Measurements from ENCODE around the gene PRKN. TPM values are rescaled to one million over a fixed set of nuclear protein-coding genes. Genes with fewer than 3 reads are reported as not detected.

The PRKN gene
- total and polyA plus RNA-seq, 9 donors = 3.0 to 15.0 (median 9.2) TPM

DNA sequence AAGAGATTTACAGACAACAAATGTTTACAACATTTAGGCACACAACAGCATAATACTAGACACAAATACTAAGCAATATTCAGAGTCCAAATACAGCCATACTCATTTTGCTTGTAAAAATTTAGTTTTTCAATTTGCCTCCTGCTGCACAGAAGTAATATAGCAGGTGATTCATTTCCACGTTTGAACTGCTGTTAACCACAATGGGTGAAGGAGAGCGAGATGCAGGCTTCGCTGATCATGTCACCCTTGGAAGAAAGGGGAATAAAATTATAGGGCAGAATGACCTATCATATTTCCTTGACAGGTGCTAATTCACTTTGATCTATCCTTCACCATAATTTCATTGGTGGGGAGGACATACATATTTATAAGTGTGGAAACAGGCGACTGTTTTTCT is 809.9 kb downstream of the PRKN start:
- no peaks in the 10 kb centered on the region for H3K4me1 ChIP-seq (ENCODE audit: insufficient read depth)
- intact Hi-C loops (cut with DNase I) = no loop called here
- TF ChIP-seq POLR2A (IDR thresholded peaks at IDR 0.05) (no peak), EP300 (IDR thresholded peaks at IDR 0.05) (no peak)
- TF ChIP-seq, protein P1, sequence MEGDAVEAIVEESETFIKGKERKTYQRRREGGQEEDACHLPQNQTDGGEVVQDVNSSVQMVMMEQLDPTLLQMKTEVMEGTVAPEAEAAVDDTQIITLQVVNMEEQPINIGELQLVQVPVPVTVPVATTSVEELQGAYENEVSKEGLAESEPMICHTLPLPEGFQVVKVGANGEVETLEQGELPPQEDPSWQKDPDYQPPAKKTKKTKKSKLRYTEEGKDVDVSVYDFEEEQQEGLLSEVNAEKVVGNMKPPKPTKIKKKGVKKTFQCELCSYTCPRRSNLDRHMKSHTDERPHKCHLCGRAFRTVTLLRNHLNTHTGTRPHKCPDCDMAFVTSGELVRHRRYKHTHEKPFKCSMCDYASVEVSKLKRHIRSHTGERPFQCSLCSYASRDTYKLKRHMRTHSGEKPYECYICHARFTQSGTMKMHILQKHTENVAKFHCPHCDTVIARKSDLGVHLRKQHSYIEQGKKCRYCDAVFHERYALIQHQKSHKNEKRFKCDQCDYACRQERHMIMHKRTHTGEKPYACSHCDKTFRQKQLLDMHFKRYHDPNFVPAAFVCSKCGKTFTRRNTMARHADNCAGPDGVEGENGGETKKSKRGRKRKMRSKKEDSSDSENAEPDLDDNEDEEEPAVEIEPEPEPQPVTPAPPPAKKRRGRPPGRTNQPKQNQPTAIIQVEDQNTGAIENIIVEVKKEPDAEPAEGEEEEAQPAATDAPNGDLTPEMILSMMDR (IDR thresholded peaks at IDR 0.05) = no peak
- no peaks in the 10 kb centered on the region for H3K27me3 ChIP-seq
- H3K27ac ChIP-seq = no peak overlapping the region
- H3K4me3 ChIP-seq = no peak overlapping the region
- H3K9me3 ChIP-seq = no peaks in the 10 kb centered on the region
- no peak for DNase-seq
- WGBS, 3 donors = 71 to 73% (median 71%) methylated on average over 4 of the region's 4 CpGs
- H3K36me3 ChIP-seq = no peaks in the 10 kb centered on the region

DNA sequence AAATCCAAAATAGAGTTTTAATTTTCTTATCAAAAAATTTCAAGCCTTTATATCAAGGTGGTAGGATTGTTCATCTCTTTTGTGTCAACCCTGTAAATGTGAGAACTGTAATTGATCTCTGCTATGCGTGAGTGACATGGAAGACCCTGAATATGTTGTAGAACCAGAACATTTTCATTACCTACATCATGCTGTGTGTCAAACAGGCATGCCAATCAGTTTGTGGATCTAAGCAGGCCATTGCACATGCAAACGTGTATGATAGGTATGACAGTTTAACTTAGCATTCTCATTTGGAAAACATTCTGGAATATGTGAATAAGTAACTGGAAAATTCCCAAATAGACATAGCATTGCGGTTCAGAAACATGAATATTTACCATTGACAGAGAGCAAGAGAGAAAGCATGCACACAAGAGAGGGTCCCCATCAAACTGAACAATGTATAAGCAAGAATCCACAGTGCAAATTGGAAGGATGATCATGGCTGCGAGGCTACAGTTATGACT is 812.1 kb downstream of the PRKN start:
- intact Hi-C loops (cut with DNase I) = no loop called here
- H3K27ac ChIP-seq = no peak overlapping the region
- whole genome bisulfite sequencing, 3 donors = 89 to 91% (median 90%) methylated on average over 4 of the region's 4 CpGs
- H3K4me1 ChIP-seq (ENCODE audit: insufficient read depth) = no peaks in the 10 kb centered on the region
- H3K27me3 ChIP-seq = no peaks in the 10 kb centered on the region
- no peaks in the 10 kb centered on the region for H3K9me3 ChIP-seq
- no peak for DNase-seq
- no peak overlapping the region for H3K4me3 ChIP-seq
- TF ChIP-seq EP300 (IDR thresholded peaks at IDR 0.05) = no peak
- TF ChIP-seq POLR2A (IDR thresholded peaks at IDR 0.05) = no peak
- TF ChIP-seq, protein P1 (IDR thresholded peaks at IDR 0.05) = no peak
- no peaks in the 10 kb centered on the region for H3K36me3 ChIP-seq

DNA sequence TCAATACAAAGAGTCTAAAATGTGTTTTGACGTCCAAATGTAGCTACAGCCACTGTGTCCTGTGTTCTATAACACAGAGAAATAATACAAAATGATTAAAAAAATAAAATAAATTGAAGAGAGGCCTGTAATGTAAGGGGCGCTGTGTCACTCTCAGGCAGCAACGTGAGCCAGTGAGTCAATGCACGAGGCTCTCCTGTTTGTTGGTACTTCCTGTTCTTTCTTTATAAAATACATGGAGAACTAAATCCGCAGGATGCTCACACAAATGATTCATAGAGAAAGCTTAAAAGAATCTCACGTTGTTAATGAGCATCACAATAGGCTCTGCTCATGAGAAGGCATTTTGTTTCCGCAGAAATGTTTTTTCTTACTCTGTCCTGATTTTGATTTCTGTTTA is 818.7 kb downstream of the PRKN start:
- TF ChIP-seq POLR2A (IDR thresholded peaks at IDR 0.05) (no peak), EP300 (IDR thresholded peaks at IDR 0.05) (no peak)
- TF ChIP-seq, protein P1 (IDR thresholded peaks at IDR 0.05) = no peak
- no peaks in the 10 kb centered on the region for H3K27me3 ChIP-seq
- WGBS, 3 donors = 67 to 74% (median 69%) methylated on average over 7 of the region's 7 CpGs
- no peak overlapping the region for H3K4me3 ChIP-seq
- no peak overlapping the region for H3K27ac ChIP-seq
- H3K9me3 ChIP-seq = no peaks in the 10 kb centered on the region
- intact Hi-C loops (cut with DNase I) = no loop called here
- no peaks in the 10 kb centered on the region for H3K36me3 ChIP-seq
- DNase-seq = no peak
- no peaks in the 10 kb centered on the region for H3K4me1 ChIP-seq (ENCODE audit: insufficient read depth)

DNA sequence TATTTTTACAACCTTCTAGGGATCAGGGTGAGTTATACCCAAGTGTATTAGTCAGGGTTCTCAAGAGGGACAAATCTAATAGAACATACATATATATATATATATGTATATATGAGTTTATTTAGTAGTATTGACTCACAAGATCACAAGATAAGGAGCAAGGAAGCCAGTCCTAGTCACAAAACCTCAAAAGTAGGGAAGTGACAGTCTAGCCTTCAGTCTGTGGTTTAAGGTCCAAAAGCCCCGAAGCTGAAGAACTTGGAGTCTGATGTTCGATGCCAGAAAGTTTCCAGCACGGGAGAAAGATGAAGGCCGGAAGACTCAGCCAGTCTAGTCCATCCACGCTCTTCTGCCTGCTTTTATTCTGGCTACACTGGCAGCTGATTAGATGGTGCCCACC is 821.0 kb downstream of the PRKN start:
- intact Hi-C loops (cut with DNase I) = no loop called here
- Histone ChIP-seq H3K4me1 (ENCODE audit: insufficient read depth) (no peaks in the 10 kb centered on the region), H3K27me3 (no peaks in the 10 kb centered on the region), H3K27ac (no peak overlapping the region), H3K9me3 (no peaks in the 10 kb centered on the region), H3K36me3 (no peaks in the 10 kb centered on the region), H3K4me3 (no peak overlapping the region)
- no peak for DNase-seq
- WGBS, 3 donors = 93 to 96% (median 95%) methylated on average over 5 of the region's 5 CpGs
- TF ChIP-seq, protein P1 (IDR thresholded peaks at IDR 0.05) = no peak
- TF ChIP-seq POLR2A (IDR thresholded peaks at IDR 0.05) (no peak), EP300 (IDR thresholded peaks at IDR 0.05) (no peak)
